ENCODE measurements around the gene MIDN.

Gene MIDN

GRCh38 chr19:1292419-1293151 is 44.2 kb downstream of the MIDN start:
- TF ChIP-seq CTCF (IDR thresholded peaks at IDR 0.05; ENCODE audit: control insufficient read depth, extremely low read depth, insufficient read depth) = no peak
- H3K4me3 ChIP-seq (ENCODE audit: low read depth, low read length) = no peak overlapping the region
- no peak for DNase-seq (ENCODE audit: low read depth)

- TF ChIP-seq CTCF (IDR thresholded peaks at IDR 0.05; ENCODE audit: control insufficient read depth, extremely low read depth, insufficient read depth) = no peak
- DNase-seq (ENCODE audit: low read depth) = no peak
- no peak overlapping the region for H3K4me3 ChIP-seq (ENCODE audit: low read depth, low read length)
Observed at GRCh38 chr19:1293782-1294604, 45.6 kb downstream of the MIDN start.

- no peak for TF ChIP-seq CTCF (IDR thresholded peaks at IDR 0.05; ENCODE audit: control insufficient read depth, extremely low read depth, insufficient read depth)
- no peak overlapping the region for H3K4me3 ChIP-seq (ENCODE audit: low read depth, low read length)
- no peak for DNase-seq (ENCODE audit: low read depth)
Observed at GRCh38 chr19:1294688-1295087, 46.3 kb downstream of the MIDN start.

DNA sequence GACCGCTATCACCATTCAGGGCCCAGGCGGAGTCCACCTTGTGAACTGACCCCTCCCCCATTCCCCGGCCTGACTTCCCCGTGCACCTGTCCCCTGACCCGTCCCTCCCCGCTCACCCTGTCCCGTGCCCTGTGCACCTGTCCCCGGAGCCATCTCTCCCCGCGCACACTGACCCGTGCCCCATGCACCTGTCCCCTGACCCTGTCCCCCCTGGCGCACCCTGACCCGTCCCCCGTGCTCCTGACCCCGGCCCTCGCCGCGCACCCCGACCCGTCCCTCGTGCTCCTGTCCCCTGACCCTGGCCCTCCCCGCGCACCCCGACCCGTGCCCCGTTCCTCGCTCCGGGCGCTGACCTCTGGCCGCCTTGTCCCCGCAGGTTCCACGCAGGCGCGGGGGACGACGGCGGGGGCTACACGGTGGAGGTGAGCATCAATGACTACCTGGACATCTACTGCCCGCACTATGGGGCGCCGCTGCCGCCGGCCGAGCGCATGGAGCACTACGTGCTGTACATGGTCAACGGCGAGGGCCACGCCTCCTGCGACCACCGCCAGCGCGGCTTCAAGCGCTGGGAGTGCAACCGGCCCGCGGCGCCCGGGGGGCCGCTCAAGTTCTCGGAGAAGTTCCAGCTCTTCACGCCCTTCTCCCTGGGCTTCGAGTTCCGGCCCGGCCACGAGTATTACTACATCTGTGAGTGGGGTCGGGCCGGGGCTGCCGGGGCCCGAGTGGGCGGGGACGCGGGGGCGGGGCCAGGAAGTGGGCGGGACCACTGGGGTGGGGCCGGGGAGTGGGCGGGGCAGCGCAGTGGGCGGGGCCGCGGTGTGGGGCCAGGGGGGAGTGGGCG is 47.0 kb downstream of the MIDN start:
- TF ChIP-seq CTCF (IDR thresholded peaks at IDR 0.05; ENCODE audit: control insufficient read depth, extremely low read depth, insufficient read depth) = no peak
- DNase-seq (ENCODE audit: low read depth) = no peak

DNA sequence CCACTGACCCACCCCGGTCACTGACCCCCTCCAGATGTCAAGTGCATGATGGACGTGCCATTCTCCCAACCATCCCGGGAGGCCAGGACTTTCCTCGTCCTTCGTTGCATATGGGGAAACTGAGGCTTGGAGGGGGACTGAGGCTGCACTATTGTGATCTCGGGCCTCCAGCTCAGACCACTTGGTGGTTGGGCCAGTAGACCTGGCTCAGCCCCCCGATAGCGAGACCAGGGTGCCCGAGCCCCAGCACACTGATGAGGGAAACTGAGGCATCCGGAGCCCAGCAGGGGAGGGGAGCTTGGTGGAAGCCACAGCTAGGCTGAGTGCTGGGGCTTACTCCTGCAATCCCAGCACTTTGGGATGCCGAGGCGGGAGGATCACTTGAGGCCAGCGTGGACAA is 47.7 kb downstream of the MIDN start:
- H3K4me3 ChIP-seq (ENCODE audit: low read depth, low read length) = no peak overlapping the region
- no peak for DNase-seq (ENCODE audit: low read depth)
- TF ChIP-seq CTCF (IDR thresholded peaks at IDR 0.05; ENCODE audit: control insufficient read depth, extremely low read depth, insufficient read depth) = no peak

More for the DNA sequence above, 47.0 kb downstream of the MIDN start:
- H3K4me3 ChIP-seq (ENCODE audit: low read depth, low read length) = no peak overlapping the region

DNA sequence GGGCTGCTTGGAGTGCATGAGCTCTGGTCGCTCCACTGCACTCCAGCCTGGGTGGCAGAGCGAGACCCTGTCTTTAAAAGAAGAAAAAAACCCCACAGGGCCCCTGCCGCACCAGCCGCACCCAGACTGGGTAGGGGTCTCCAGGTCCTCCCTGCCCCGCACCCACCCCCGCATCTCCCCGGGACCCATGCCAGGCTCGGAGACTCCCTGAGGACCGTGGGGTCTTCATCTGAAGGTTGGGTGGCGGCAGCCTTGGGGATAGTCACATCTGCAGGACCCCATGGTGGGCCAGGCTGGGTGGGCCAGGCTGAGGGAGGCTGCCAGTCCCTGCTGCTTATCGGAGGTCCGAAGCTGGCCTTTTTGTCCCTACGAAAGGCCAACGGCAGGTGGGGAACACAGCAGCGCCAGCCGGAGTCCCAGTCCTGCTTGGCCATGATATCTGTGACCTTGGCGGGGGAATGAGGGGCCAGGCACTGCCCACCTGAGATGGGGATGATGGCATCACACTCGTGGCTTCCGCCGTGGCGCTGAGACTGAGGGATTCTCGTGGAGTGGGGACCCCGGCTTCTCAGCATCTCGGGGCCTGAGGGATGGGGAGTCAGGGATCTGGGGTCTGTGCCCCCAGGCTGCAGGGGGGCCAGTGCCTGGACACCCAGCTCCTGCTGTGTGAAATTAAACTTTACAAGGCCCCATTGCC is 48.3 kb downstream of the MIDN start:
- no peak for TF ChIP-seq CTCF (IDR thresholded peaks at IDR 0.05; ENCODE audit: control insufficient read depth, extremely low read depth, insufficient read depth)
- H3K4me3 ChIP-seq (ENCODE audit: low read depth, low read length) = no peak overlapping the region
- DNase-seq (ENCODE audit: low read depth) = no peak

Measured in LNCaP clone FGC (cell line).